Suppressor macrophage treated with lipopolysaccharide for 4 hours (primary cell): Measurements from ENCODE around the gene RBMS3.
A peak's percentile ranks its signal among the peaks of the same experiment; 100 is the strongest.
"Not testable (repeated sequence)": the region's sequence is repeated elsewhere in the genome, so short reads cannot be mapped to it uniquely, and the experiment has no call there.

Source experiments
- DNase-seq: peaks from one replicate; pipeline ENCODE4 v3.0.0-alpha.2; 2020

The RBMS3 gene

DNA sequence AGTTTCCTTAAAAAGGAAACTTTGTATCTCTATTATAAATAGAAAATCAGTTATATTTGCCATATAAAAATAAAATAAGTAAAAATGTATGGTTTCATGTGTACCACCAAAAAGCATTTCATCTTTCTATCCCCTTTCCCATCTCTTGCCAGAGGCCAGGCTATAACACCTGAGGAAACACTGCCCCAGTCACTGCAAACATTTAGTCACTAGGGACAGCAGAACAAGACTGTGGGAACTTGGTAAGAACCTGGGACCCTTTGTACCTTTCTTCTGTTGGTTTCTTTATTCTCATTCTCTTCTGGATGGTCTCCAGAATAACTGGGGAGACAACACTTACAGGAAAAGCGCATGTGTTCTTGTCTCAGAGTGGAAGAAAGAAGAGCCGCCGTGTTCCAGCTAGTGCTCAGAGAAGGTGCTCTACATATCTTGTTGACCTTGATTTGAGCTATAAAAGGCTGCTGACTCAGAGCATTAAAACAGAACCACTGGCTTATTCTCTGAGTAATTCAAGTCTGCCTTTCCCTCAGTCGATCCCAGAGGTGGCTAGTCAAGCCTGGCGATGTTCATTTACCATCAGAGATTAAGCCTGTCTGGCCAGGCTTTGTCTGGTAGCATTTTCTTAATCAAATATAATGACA lies 361.6 kb downstream of the RBMS3 start:
- DNase-seq: no peak

DNA sequence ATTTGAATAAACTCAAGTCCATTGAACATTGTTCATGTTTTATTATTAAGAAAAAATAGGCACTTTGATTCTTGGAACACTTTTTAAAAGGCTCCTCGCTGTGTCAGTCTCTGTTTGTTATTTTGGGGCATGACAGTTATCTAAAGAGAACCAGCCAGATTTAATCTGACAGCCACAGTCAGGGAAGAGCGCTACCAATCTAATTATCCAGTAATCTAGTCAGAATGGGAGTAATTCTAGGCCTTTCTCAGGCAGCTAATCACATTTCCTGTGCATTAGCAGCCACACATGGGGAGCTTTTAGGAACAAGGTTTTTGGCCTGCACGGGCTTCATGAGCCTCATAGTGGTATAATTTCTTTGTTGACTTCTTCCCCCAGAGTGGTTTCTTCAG lies 362.2 kb downstream of the RBMS3 start:
- no peak for DNase-seq

DNA sequence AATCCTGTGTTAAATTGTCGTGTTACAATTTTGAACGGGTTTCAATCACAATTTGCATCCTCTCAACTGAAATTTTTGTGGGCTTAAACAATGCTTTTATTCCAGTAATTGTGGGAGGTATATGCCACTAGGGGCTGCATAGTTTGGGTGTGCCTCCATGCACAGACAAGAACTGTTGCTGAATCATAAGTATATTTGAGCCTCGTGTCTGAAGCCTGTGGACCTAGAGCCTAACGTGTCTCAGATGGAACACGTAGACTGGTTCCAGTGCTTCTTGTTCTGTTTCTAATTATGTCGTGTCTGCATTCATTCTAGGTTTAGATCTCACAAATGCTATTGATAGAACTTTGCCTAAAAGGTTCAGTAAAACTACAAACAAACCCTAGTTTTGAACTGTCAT lies 363.4 kb downstream of the RBMS3 start:
- DNase-seq: no peak

DNA sequence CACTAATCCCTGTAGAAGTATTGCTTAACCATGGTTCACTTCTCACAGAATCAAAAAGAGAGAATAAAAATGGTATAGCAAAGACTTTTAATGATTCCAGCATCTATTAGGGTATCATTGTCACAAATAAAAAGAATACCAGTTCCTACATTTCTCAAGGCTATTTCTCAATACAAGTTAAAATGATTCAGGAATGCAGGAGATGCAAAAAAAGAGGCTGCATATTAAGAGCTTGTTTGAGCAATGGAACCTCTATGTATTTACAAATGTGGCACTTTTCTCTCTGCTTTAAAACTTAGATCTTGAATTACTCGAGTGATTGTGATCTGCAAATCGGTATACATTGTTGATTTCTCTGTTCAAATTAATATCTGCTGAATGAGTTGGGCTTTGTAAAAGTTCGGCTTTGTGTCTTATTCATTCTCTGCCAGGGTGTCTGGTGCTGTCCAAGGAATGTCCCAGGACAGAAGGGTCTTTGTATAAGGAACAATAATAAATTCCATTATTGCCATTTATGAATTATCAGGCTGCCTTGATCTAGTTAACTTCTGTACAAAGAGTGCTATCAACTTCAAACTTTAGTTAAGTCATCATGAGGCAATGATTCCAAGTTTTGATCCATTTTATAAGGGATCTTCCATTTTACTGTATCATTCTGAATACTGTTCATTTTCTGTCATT lies 364.2 kb downstream of the RBMS3 start:
- no peak for DNase-seq

DNA sequence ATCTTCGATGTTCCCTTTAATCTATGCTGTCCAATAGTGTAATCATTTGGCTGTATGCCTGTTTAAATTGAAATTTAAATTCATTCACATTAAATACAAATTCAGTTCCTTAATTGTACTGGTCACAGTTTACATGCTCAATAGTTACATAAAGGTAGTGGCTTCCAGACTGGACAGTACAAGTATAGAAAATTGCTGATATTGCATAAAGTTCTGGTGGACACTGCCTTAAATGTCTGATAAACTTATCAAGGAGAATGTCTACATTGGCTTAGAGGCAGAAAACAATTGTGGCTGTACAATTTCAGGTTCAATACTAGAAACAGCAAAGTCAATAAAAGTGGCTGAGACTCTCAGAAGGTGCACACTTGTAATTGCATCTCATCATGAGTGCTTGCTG lies 365.2 kb downstream of the RBMS3 start:
- no peak for DNase-seq

DNA sequence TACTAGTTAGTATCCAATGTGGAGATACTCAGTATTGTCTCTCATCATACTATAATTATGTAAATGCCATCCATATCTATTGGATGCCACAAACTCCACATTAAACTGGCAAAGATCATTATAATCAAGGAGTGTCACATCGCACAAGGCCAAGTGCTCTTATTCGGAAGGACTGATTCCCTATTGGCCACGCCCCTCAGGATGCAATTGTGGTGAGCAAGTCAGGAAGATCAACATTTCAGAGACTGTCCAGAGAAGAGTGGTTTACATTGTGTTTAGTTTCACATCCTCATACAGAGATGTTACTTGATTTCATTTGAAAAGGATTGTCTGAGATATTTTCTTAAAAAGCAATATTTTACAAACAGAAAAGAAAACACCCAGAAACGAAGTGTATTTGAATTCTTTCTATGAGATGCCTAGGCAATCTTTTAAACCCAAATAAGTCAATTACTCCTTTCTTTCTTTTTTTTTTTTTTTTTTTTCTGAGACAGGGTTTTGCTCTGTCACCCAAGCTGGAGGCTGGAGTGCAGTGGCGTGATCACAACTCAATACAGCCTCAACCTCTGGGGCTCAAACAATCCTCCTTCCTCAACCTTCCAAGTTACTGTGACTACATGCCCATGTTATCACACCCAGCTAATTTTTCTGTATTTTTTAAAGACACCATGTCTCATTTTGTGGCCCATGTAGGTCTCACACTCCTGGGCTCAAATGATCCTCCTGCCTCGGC lies 369.1 kb downstream of the RBMS3 start:
- DNase-seq: peak; percentile 31

DNA sequence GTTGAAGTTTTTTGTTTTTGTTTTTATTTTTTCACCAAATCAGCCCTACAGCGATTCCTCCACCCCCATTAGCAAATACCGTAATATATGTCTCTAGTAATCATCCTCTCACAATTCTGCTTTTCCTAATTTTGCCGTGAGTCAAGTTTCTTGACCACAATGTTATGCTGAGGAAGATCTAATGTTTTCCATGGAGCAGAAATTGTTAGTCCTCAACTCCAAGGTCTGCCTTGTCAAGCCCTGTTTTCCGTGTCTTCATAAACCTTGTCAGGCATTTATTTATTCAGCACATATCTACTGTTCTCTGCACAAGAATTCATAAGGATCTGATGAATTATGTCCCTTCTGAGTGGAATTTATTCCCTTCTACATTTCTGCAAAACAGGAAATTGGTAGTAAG lies 372.8 kb downstream of the RBMS3 start:
- DNase-seq: no peak

DNA sequence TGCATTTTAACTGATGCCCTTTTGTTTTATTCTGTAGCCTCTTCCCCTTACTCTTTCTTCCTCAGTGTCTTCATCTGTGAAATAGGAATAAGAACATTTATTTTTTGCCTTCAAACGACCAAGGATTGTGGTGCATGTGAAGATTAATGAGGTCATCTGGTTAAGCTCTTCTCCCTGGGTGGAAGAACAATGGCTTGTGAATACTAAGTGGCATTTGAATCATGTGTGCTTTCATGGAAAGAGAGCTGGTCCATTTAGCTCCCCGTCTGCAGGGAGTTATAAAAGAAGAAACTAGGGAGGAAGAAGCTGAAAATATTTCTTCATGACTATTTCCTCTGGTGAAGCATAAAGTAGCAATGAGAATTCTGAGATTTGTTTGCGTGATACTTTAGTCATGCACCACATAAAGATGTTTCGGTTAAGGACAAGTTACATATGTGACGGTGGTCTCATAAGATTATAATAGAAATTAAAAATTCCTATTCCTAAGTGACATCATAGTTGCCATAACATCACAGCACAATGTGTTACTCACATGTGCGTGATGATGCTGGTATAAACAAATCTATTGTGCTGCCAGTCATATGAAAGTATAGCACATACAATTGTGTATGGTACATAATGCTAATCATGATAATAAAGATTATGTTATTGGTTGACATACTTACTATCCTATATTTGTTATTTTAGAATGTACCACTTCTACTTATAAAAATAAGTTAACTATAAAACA lies 374.3 kb downstream of the RBMS3 start:
- DNase-seq: no peak

DNA sequence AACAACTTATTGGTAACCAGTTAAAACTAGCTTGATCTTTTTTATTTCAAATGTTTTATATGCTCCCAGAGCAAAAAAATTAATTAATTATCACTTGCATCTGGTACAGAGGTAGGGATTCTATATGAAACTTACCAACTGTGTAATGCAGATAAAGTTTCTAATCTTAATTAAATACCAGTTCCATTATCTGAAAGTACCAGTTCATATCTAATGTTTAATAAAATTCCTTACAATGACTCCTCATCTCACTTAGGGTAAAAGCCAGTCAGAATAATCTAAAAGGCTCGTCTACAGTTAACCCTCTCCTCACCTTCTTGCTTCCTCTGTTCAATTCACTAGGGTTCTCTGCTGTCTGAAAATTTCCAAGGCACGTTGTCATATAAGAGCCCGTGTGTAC lies 384.8 kb downstream of the RBMS3 start:
- no peak for DNase-seq

DNA sequence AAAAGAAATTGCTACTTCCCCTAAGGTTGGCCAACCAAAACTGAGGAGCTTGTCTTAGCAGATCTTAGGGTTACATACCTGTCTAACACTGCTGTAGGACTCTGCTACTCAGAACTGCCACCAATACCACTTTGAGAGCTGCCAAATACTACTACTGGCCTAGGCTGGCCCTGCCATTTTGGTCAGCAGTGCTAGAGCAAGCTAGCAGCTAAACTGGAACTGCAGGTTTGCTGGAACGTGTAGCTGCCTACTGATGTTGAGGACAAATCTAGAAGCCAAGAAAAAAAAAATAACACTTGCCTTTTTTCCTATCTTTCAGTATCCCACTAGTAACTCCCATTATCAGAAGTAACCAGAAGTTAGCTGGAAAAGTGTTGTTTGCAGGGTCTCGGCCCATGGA lies 387.4 kb downstream of the RBMS3 start:
- DNase-seq: no peak

DNA sequence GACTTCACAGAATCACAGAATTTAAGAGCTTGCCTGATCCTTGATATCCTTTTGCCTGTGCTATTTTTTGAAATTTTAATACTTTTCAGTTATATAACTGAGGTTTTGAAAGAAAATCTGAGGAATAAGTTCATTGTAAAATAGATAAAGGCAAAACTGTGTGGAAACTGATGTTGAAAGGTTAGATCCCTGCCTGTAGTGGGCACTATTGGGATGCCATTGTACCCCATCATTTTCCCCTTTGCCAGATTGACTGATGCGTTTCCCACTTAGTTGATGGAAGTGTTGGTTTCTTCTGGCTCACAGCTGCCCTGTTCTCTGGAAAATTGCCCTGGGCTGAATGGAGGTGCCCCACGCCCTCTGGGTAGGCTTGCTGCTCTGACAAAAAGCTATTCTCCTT lies 387.9 kb downstream of the RBMS3 start:
- DNase-seq: no peak

DNA sequence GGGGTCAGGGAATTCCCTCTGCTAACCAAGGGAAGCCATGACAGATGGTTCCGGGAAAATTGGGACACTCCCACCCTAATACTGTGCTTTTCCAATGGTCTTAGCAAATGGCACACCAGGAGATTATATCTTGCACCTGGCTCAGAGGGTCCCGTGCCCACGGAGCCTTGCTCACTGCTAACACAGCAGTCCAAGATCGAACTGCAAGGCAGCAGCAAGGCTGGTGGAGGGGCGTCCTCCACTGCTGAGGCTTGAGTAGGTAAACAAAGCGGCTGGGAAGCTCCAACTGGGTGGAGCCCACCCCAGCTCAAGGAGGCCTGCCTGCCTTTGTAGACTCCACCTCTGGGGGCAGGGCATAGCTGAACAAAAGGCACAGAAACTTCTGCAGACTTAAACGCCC lies 389.6 kb downstream of the RBMS3 start:
- not testable (repeated sequence) for DNase-seq

DNA sequence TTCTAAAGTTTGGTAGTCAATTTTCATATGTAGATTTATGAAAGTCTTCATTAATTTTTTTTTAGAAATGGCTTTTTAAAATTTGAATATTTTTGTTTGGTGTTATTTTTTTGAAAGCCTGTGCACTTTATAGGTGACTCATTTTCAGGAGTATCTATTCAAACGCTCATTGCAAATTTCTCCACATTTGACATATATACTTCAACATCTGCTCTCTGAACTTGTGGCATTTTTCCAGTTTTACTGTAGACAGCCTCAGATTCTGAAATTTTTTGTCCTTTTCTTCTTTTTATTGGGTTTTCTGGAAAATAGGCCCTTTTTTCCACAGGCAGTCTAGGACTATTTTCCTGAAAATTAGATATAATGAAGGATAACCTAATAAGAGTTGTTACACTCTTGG lies 396.6 kb downstream of the RBMS3 start:
- no peak for DNase-seq

DNA sequence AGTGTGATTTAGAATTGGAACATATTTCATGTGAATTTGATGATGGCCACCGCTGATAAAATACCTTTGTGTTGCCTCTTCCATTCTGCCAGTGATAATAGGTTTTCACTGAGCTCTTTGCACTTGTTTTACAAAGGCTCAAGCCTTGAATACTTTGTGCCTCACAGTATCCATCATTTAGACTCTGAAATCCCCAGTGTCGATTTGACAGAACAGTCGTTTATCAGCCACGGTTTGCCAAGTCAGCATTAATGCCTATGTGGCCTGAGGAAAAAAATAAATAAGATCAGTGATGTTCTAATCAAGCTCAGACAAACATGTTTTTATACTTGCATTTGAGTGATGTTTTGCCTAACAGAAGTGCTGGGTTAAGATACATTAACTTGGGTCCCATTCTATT lies 399.1 kb downstream of the RBMS3 start:
- no peak for DNase-seq

DNA sequence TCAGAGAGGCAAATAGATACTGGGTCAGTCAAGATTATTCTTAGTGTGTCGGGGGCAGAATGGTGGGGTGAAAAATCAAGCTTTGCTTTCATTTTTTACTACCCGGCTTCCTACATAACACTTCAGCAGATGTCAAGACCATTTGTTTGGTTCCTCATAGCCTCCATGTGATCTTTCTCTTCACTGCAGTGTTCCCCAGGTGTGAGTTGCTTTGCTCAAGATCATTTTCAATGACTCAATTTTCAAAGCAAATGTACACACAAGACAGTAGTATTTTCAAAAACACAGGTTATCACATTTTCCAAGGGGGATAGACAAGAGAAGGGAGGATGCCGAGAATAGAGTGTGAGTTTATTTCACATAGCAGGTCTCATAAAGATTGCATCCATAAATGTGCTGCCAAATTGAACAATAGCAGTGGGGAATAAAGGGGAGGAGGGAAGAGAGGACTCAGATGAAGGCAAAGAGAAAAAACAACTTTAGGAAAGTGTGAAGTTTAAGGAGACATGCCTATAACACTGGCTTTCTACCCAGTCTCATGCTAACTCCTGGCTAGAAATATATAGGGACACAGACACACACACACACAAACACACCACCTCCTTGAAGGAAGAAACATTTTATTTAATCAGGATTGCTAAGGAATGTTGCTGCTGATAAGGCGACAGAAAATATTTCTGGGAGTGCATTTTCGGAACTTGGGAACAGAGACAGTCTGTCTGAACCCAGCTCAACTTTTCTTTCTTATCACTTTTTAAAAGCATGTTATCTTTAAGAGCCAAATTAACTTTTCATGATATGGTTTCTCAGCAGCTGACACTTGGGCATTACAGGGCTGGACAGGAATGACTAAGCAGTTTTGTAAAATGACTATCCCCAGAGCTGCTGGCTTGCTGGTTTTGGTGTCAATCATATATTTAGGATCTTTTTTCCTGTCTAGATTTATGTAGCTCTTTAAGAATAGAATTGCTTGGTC lies 402.4 kb downstream of the RBMS3 start:
- DNase-seq: no peak

DNA sequence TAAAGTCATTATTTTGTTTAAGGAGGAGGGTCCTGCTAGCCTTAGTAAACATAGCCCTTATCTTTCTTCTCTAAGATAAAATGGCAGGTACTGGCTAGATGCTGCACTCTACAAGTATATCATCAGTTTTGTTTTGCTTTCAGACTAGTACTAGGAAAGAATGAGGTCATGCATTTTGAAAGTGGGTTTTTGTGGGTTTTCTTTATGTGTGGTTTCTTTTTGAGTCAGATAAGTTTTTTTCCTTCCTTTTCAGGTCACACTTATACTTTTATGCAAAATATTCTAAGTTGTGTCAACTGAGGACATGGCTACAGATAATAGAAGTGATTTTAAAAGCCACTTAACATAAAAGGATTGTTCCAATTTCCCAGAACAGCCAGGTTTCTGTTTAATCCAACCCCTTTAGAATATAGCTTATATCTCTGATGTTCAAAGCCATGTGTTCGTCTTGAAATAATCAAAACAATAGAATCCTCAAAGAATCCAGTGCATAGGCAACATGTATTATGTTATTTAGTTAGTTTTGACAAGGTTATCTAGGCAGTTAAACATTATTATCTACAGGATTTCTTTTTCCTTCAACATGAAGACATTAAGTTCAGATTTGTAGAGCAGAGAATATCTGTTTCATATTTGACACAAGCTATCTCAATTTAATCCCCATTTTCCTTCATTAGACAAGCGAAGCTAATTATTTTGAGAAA lies 406.2 kb downstream of the RBMS3 start:
- peak; percentile 3 for DNase-seq

DNA sequence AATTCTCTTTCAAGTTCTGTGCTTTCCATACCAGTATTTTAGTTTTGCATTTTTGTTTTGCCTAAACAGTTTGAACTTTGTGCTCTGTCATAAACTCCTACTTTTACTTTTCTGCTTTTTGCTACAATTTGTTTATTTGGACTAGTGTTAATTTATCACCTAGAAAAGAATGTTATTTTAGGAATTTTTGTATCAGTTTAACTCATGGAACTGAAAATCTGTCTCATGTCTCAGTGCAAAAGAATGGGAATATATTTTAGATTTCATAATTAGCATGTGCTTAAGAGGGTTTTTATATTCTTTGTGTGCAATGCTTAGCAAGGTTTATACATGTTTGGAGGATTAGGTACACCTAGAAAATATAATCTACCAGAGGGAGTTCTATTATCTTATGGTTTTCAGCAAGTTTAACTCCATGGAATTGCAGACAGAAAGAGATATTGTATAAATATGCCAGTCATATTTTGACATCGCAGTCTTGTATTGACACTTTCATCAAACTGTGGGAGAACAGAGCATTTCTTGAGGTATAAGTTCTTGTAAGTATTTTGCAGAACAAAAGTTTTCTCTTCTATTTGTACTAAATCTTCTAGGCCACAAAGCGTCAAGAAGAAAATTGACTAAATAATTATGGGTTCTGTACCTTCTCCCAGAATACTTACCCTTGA lies 409.9 kb downstream of the RBMS3 start:
- DNase-seq: no peak

DNA sequence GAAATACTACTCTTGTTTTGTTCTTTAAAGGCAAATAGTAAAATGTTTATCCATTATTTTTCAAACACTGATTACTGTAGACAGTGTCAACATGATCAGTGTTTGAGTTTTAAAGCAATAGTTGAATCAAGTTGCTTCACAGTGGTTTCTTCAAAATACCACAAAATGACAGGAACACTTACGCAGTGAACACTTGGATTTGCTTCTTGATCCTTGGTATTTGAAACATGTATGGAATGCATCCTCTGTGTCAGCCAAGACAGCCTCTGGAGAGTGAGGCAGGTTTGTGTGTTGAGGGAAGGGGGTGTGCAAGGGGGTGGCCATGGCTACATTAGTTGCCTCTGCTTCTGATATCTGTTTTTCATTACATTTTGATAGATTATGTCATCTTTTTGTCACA lies 413.0 kb downstream of the RBMS3 start:
- DNase-seq: no peak

DNA sequence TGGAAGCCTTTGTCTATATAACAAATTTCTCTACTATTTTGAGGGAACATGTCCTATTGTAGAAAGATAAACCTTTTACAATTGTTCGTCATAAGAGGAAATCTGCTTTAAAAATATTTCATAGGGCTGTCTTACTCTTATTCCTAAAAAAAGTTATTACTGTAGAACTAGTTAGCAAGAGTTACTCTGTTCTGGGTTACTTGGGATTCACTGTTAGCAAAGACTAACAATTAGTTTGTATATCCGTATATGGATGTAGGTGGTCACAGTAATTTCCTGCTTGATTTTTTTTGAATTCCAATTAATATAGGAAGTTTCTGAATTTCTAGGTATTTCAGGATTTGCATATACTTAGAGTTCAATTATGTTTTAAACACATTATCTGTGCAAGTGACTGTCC lies 413.5 kb downstream of the RBMS3 start:
- DNase-seq: no peak

DNA sequence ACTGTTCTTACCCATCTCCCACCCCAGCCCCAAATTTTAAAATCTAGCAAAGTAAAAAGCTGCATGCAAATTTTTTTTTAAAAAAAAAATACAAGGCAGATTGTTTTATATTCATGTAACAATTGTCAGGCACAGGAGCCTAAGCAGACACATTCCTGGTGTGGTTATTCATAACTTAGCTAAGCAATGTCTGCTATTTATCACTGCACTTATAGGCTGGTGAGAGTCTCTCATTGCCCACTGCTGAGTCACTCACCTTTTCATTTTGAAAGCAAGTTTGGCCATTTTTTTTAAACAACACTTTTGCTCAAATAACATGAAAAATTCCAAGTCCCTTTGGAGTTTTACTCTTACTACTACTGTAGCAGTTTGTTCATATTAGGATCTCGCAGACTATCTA lies 413.9 kb downstream of the RBMS3 start:
- DNase-seq: no peak

DNA sequence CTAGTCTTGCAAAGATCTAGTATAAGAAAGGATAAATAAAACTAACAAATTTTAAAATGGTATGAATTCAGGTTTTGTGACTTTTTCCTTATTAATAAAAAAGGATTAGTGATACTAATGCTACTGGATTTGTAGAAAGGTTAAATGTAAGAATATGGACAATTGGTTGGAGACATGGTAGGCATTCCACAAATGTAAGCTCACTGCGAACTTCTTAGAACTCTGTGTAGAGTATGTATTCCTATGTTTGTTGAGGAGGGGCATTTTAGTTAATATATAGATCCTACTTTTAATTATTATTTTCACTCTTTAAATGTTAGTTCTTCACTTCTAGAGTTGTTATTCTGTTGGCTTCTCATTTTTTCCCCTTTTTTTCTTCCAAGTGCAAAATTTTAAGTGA lies 414.3 kb downstream of the RBMS3 start:
- no peak for DNase-seq
